HG02678 (cell line): ENCODE results near the gene SLC41A3.

ENCODE experiments used
- ATAC-seq: cut with Tn5 transposase; IDR thresholded peaks from one replicate; pipeline ENCODE4 v1.9.1; 2021; ENCODE audit warnings: mild to moderate bottlenecking, moderate library complexity; ENCODE audit not compliant: unreplicated experiment

Gene SLC41A3

GRCh38 chr3:126083913-126084767, at the start of gene SLC41A3:
TSS of gene SLC41A3 (minus strand) at chr3:126084124. CDS start at chr3:126068219, 15,905 bp downstream.
- ATAC-seq, result peak; percentile 97

- ATAC-seq, result no peak
Measured at GRCh38 chr3:126133606-126134005, 49.7 kb upstream of the SLC41A3 start.

DNA sequence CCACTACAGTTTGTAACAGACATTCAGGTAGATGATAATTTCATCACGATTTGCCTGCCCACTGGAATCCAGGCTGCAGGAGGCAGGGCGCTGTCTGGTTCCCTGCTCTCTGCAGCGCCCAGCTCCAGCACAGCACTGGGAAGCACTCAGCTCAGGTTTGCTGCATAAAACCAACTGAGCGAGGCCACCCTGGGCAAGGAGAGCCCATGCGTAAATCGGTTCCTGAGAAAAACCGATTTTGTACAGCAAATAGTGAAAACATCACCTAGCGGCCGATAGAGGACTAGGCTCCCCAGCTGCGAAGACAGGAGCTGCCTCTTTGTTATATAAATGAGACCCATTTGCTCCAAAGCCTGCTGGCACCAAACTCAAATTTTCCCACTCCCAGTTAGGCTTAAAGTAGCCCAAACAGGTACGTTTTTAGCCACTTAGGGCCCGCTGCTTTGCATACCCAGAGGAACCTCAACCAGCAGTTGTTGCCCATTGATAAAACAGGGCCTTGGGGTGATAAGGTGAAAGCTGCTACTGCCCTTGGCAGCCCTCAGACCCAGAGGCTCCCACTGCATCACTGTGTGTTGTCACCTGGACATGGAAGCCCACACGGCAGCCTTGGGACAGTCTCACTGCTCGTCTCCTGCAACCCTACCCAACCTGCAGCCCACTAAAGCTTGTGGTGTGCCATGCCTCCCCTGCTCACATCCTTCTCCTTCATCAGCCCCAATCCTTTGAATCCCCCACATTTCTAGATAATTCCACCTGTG, 49.0 kb upstream of the SLC41A3 start:
- ATAC-seq, result no peak

DNA sequence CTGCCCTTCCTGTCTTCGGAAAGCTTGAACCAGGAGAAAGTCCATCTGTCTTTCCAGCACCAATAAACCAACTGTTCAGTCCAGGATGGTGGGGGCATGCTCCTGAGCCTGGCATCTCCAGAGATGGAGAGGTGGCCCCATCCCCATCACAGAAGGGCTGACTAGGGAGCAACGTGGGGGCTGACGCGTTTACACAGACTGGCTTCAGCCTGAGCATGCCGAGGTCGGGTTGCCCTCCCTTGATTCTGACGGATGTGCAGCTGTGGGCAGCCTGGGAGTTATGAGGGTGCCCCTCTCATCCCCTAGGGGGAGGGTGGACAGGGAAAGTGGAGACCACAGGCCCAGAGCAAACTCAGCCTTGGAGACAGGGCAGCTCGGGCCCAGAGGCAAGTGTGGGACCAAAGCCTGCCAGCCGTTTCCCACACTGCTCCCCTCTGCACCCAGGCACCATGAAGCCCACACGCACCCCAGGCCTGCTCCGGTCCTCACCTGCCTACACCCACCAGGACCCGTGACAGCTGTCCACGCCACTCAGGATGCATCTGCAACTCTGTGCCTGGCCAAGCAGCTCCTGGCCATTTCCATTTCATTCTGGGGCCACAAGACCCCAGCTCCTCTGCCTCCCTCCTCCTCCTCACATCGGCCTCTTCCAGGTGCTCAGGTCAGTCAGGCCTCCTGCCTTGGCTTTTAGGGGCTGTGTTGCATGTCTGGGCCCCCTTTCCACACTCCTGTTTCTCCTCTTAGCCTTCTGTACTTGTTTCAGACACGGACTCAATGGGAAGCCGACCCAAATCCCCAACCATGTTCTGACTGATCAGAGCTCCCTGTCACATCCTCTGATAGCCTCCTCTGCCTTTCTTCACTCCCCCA, 48.2 kb upstream of the SLC41A3 start:
- no peak for ATAC-seq

DNA sequence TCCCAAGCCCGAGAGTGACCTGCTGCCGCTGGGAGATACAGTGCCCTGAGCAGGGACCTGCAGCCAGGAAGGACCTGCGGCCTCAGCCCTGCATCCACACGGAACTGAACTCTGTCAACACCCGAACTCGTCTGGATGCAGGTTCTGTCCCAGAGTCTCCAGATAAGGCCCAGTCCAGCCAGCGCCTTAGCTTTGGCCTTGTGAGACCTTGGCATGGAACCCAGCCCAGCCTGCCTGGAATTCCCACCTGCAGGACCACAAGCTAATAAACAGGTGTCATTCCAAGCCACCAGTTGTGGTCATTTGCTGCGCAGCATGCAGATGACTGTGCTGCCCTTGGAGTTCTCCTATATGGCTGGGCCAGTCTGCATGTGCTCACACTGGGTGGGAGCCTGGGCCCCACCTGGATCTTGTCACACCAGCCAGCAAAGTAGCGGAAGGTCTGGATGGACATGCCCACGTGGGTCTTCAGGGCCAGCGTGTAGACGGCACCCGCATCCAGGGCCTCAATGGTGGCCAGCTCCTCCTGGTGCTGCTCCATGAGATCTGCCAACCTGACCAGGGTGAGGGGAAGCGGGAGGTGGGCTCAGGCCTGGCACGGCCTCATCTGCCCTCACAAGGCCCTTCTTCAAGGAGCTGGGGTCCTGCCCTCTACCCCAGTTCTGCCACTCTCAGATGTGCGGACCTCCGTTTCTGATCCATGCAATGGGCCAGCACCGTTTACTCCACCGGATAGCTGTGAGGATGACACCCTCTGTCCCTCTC, 47.2 kb upstream of the SLC41A3 start:
- ATAC-seq, result no peak

GRCh38 chr3:126130081-126130855, 46.3 kb upstream of the SLC41A3 start:
- ATAC-seq, result no peak

- ATAC-seq, result no peak
Measured at GRCh38 chr3:126129398-126129891, 45.5 kb upstream of the SLC41A3 start.

DNA sequence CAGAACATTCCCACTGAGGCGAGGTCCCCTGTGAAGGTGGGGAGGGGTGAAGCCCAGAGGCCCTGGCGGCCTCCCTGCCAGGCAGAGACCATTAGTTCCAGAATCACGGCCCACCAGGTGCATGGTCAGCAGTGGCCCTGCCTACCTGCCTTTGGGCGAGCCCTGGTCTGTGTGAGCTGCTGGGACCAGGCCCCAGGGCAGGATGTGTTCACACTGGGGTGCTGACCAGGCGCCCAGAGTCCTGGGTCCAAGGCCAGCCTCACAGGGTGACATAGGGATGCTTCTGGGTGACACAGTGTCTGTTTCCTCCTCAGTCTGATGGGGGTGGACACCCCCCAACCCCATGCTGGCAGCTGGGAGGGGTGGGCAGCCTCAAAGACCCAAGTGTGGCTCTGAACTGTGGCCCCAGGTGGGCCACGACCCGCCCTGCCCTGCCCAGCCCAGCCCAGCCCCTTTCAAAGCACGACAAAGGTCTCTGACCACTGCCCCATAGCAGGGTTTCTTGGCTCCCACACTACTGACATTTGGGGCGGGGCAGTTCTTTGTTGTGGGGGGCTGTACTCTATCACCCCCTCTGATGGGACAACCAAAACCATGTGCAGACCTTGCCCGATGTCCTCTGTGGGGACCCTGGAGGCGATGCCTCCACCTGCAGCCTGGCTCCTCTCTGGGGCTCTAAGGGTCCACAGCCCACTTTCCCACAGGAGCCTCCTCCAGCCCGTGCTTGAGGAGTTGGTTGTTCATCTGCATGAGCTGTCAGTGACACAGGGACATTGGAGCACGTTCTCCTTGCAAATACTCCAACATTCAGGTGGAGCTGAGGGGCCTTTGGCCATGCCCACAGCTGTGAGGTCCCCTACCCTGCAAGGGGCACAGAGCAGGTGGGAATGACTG, 44.8 kb upstream of the SLC41A3 start:
- ATAC-seq, result no peak

- no peak for ATAC-seq
Measured at GRCh38 chr3:126127904-126128303, 44.0 kb upstream of the SLC41A3 start.

DNA sequence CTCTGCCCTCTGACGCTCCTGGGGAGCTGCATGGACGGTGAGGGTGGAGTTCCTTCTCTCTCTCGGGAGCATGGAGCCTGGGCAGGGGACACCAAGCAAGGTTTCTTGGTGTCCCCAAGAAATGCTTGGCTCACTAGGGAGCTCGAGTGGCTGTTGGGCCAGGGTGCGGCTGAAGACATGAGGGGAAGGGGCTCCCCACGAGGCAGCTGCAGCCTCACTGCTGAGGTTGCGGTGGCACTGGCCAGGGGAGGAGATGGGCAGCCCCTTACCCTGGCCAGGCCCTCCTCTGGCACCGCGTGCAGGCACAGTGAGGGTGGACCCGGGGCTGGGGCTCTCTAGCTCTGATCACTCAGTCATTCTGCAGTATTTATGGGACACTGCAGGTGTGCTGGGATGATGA, 43.5 kb upstream of the SLC41A3 start:
- no peak for ATAC-seq

- no peak for ATAC-seq
Measured at GRCh38 chr3:126126811-126127431, 43.0 kb upstream of the SLC41A3 start.

DNA sequence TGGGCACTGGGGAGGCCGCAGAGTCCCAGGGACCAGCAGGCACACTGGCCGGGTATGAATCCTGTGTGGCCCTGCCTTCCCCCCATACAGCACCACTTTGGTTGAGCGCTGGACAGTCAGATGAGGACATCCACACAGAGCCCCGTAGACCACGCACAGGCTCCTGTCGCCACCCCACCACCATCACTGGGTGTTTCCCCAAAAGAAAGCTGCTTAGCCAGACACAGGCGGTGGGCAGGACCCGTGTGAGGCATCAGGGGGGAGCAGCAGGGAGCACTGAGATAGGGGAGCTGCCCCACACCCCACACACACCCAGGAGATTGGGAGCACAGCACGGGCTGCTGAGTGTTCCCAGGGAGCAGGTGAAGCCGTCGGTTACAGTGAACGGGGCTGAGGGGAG, 42.4 kb upstream of the SLC41A3 start:
- no peak for ATAC-seq

DNA sequence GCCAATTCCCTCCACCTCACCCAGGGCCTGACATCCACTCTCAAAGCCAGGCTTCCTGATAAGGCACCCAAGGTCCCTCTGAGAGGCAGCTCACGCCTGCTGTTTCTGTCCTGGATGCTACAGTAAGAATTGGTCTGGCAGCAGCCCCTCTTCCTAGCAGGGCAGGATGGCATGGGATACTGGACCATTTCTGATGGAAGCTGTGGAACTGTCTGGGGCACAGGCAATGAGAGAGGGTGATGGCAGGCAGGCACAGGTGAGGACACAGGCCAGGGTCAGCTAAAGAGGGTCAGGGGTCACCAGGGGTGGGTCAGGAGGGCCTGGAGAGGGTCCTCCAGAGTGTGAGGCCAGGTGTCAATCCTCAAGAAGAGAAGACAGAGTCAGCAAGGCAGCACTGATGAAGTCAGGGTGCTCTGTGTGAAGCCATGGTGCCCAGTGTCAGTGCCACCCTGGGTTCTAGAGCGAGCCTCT, 41.9 kb upstream of the SLC41A3 start:
- no peak for ATAC-seq

DNA sequence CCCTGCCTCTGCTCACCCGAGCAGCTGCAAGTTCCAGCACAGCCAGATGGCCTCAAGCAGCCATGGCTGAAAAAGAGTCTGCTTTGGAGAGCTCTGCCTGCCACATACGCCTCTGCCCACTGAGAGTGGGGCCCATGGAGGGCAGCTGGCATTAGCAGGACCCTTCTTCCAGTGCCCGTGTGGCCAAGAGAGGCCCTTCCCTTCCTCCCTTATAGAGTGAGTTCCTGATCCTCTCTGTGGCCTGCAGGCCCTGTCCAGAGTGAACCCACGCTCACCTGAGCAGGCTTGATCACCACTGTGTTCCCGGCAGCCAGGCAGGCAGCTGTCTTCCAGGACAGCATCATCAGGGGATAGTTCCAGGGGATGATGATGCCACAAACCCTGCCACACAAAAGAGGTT, 41.4 kb upstream of the SLC41A3 start:
- no peak for ATAC-seq

DNA sequence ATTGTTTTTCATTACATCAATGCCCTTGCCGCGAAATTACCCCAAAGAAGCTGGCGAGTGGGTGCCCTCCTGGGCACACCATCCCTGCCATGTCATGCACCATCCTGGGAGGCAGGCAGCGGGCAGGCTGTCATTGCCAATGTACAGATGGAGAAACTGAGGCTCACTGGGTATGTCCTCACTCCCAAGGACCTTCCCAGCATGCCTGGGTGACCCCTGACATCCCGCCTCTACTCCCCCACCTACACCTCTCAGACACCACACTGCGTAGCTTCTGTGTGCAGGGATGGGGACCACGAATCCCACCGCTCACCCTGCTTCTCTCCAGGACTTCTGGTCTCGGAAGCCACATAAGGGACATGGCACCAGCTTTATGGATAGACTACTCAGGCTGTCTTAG, 41.0 kb upstream of the SLC41A3 start:
- no peak for ATAC-seq

DNA sequence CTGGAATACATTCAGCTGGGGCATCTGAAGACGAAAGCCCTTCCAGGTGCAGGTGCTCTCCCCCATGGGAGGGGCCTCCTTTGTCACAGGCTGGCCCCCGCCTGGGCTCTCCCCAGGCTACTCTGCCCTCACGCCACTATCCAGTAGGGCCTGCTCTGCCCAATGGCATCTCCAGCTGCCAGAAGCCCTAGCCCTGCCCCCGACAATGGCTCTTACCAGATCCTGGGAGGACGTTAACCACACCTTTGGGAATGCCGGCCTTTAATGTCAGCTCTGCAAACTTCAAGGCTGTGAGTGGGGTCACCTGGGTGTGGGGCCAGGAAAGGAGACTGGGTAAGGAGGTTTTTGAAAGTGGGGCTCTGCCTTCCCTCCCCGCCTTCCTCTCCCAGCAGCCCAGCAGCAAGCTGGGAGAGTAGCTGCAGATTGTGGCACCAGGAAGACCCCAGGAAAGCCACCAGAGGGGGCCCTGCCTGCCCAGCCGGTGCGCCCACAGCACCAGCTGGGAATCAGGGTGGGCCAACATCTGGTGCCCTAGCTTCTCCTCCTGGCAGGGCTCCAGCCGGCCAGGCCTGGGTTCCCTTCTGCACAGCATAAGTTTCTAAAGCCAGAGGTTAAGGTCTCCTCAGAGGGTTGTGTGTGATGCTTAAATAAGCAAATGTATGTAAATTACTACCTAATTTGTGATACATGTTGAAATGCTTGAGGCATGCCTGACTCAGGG, 40.4 kb upstream of the SLC41A3 start:
- ATAC-seq, result no peak

DNA sequence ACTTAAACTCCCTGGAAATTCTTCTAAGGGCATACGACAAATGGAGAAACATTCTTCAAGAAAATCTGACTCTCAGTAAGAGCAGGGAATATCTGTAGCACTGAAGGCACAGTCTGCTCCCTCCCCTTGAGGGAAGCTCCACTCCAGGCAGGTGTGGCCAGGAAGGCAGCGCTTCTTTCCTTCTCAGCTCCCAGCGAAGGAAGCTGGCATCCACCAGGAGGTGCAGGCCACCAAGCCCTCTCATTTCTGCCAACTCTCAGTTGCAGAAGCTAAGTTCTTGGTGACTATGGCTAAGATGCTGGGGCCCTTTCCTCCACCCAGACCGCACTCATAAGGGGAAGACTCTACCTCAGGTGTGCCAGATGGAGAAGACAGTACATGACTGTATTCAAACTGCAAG, 37.7 kb upstream of the SLC41A3 start:
- ATAC-seq, result no peak
